ENCODE measurements around the gene LRIT2. TPM values are rescaled to one million over a fixed set of nuclear protein-coding genes. Genes with fewer than 3 reads are reported as not detected.
A peak's percentile ranks its signal among the peaks of the same experiment; 100 is the strongest.

LRIT2 gene
- total and polyA plus RNA-seq, 2 experiments from 2014 or later = not detected

DNA sequence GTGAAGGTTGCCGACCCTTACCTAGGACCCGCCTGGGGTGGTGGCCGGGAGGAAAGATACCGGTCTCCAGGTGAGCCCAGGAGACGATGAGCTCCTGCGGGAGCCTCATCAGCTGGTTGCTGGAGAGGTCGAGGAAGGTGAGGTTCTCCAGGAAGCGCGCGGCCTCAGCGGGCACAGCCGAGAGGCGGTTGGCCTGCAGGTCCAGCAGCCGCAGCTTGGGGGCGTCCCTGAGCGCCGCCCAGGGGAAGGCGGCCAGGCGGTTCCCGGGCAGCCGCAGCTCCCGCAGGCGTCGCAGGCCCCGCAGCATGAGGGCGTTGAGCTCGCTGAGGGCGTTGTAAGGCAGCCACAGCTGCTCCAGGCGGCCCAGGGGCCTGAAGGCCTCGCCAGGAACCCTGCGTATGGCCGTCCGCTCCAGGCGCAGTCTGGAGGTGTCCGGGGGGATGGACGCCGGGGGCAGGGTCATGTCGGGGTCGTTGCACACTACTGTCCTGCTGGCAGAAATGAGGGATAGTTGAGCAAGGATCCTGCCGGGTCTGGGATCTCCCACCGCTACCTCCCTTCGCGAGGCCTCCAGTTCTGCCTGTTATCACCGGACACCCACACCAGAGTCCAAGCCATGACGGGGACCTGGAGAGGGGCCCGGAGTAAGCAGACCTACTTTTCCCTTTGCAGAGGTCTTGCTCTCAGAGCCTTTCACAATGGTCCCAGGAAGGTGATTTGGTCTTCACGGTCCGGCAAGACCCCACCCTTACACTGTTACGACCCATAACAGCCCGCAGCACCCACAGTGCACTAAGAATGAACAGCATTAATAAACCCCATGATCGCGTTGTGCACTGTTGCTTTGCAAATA lies 12.1 kb upstream of the LRIT2 start:
- no peaks in the 10 kb centered on the region for H3F3A ChIP-seq (ENCODE audit: insufficient read depth)
- no peak overlapping the region for H3K27ac ChIP-seq
- no peaks in the 10 kb centered on the region for H3K4me1 ChIP-seq (ENCODE audit: insufficient read depth)
- peak; percentile 17 for DNase-seq
- 30 to 32% methylated on average over 48 to 50 of the region's 52 CpGs for WGBS, 2 experiments (ENCODE audit: low coverage in 1 of 2, low lambda C conversion rate in 2 of 2, missing lambda C conversion rate in 2 of 2)
- H2AFZ ChIP-seq = no peak overlapping the region
- no peaks in the 10 kb centered on the region for H4K20me1 ChIP-seq (ENCODE audit: insufficient read depth)
- no peaks in the 10 kb centered on the region for H3K9me2 ChIP-seq (ENCODE audit: insufficient read depth)
- no peaks in the 10 kb centered on the region for H3K79me2 ChIP-seq (ENCODE audit: insufficient read depth)
- H3K4me3 ChIP-seq = no peak overlapping the region
- H3K36me3 ChIP-seq (ENCODE audit: low read depth) = no peaks in the 10 kb centered on the region
- in situ Hi-C loops (cut with MboI) = no loop called here
- no peak overlapping the region for H3K9ac ChIP-seq
- no peak for TF ChIP-seq EZH2 (IDR thresholded peaks at IDR 0.05; ENCODE audit: insufficient read depth, poor library complexity, severe bottlenecking)
- TF ChIP-seq EZH2phosphoT487 (IDR thresholded peaks at IDR 0.05; ENCODE audit: insufficient read depth, low read depth) = no peak
- H3K4me2 ChIP-seq (ENCODE audit: unreplicated experiment) = no peak overlapping the region
- peaks cover 16% of the 10 kb centered on the region; the same call in 1 of the 2 replicates for H3K27me3 ChIP-seq (replicated peaks; ENCODE audit: insufficient read depth)
- no peaks in the 10 kb centered on the region for H3K9me3 ChIP-seq (ENCODE audit: low read depth)

GRCh38 chr10:84236807-84237198 lies 11.5 kb upstream of the LRIT2 start:
- H3K27ac ChIP-seq = no peak overlapping the region
- WGBS, 2 experiments (ENCODE audit: low coverage in 1 of 2, low lambda C conversion rate in 2 of 2, missing lambda C conversion rate in 2 of 2) = 72% methylated on average over 6 of the region's 6 CpGs
- no peaks in the 10 kb centered on the region for H4K20me1 ChIP-seq (ENCODE audit: insufficient read depth)
- H2AFZ ChIP-seq = no peak overlapping the region
- H3K9ac ChIP-seq = no peak overlapping the region
- H3K4me1 ChIP-seq (ENCODE audit: insufficient read depth) = no peaks in the 10 kb centered on the region
- no peak overlapping the region for H3K4me2 ChIP-seq (ENCODE audit: unreplicated experiment)
- H3F3A ChIP-seq (ENCODE audit: insufficient read depth) = no peaks in the 10 kb centered on the region
- H3K79me2 ChIP-seq (ENCODE audit: insufficient read depth) = no peaks in the 10 kb centered on the region
- H3K4me3 ChIP-seq = no peak overlapping the region
- TF ChIP-seq EZH2 (IDR thresholded peaks at IDR 0.05; ENCODE audit: insufficient read depth, poor library complexity, severe bottlenecking) (no peak), EZH2phosphoT487 (IDR thresholded peaks at IDR 0.05; ENCODE audit: insufficient read depth, low read depth) (no peak)
- DNase-seq = no peak
- H3K27me3 ChIP-seq (replicated peaks; ENCODE audit: insufficient read depth) = peaks cover 16% of the 10 kb centered on the region; the same call in 1 of the 2 replicates
- in situ Hi-C loops (cut with MboI) = no loop called here
- H3K9me2 ChIP-seq (ENCODE audit: insufficient read depth) = no peaks in the 10 kb centered on the region
- no peaks in the 10 kb centered on the region for H3K36me3 ChIP-seq (ENCODE audit: low read depth)
- H3K9me3 ChIP-seq (ENCODE audit: low read depth) = no peaks in the 10 kb centered on the region

DNA sequence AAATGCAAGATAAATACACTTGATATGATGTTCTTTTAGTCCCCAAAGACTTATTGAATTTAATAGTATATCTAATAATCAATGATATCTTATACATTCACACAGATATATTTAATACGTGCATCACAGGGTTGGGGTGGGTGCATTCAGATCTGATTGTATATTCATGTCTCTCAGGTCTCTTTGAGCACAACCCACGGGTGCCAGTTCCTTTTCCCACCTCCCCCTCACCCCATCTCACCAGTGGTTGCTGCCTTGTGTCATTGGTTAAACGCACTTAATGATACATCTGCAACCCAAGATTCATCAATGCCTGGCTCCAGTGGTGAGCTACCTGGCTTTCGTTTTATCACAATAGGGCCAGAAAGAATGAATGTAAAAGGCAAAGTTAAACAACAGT lies 9.8 kb upstream of the LRIT2 start:
- WGBS, 2 experiments (ENCODE audit: low coverage in 1 of 2, low lambda C conversion rate in 2 of 2, missing lambda C conversion rate in 2 of 2) = 39 to 44% methylated on average over 4 of the region's 4 CpGs
- H3K9me2 ChIP-seq (ENCODE audit: insufficient read depth) = no peaks in the 10 kb centered on the region
- H3K4me3 ChIP-seq = no peak overlapping the region
- no peak for DNase-seq
- no peaks in the 10 kb centered on the region for H3F3A ChIP-seq (ENCODE audit: insufficient read depth)
- in situ Hi-C loops (cut with MboI) = no loop called here
- H2AFZ ChIP-seq = no peak overlapping the region
- H3K36me3 ChIP-seq (ENCODE audit: low read depth) = no peaks in the 10 kb centered on the region
- no peak overlapping the region for H3K4me2 ChIP-seq (ENCODE audit: unreplicated experiment)
- peaks cover 16% of the 10 kb centered on the region; the same call in 1 of the 2 replicates for H3K27me3 ChIP-seq (replicated peaks; ENCODE audit: insufficient read depth)
- H3K79me2 ChIP-seq (ENCODE audit: insufficient read depth) = no peaks in the 10 kb centered on the region
- TF ChIP-seq EZH2 (IDR thresholded peaks at IDR 0.05; ENCODE audit: insufficient read depth, poor library complexity, severe bottlenecking) (no peak), EZH2phosphoT487 (IDR thresholded peaks at IDR 0.05; ENCODE audit: insufficient read depth, low read depth) (no peak)
- H4K20me1 ChIP-seq (ENCODE audit: insufficient read depth) = no peaks in the 10 kb centered on the region
- H3K27ac ChIP-seq = no peak overlapping the region
- H3K4me1 ChIP-seq (ENCODE audit: insufficient read depth) = no peaks in the 10 kb centered on the region
- H3K9me3 ChIP-seq (ENCODE audit: low read depth) = no peaks in the 10 kb centered on the region
- no peak overlapping the region for H3K9ac ChIP-seq

DNA sequence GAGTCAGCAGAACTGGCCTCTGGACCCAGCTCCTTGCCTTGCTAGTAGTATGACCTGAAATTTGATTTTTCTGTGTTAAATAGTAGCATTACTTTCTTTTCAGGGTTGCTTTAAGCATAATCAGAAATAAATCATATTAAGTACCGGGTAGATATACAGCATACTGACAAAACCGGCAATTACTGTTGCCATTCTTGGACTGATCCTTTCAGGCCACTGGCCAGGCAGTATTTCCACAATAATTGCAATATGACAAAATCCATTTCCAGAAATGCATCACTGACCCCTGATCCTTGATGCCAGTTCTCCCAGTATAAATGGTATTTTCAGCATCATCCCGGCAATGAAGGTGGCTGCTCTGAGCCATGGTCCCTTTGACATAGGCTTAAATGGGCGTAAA lies 9.1 kb upstream of the LRIT2 start:
- Histone ChIP-seq H3K27me3 (replicated peaks; ENCODE audit: insufficient read depth) (peaks cover 16% of the 10 kb centered on the region; the same call in 1 of the 2 replicates), H3K27ac (no peak overlapping the region), H3K4me2 (ENCODE audit: unreplicated experiment) (no peak overlapping the region), H3F3A (ENCODE audit: insufficient read depth) (no peaks in the 10 kb centered on the region), H3K79me2 (ENCODE audit: insufficient read depth) (no peaks in the 10 kb centered on the region), H2AFZ (no peak overlapping the region), H3K9me2 (ENCODE audit: insufficient read depth) (no peaks in the 10 kb centered on the region), H3K4me1 (ENCODE audit: insufficient read depth) (no peaks in the 10 kb centered on the region), H4K20me1 (ENCODE audit: insufficient read depth) (no peaks in the 10 kb centered on the region), H3K4me3 (no peak overlapping the region), H3K9me3 (ENCODE audit: low read depth) (no peaks in the 10 kb centered on the region), H3K36me3 (ENCODE audit: low read depth) (no peaks in the 10 kb centered on the region), H3K9ac (no peak overlapping the region)
- no peak for DNase-seq
- WGBS, 2 experiments (ENCODE audit: low coverage in 1 of 2, low lambda C conversion rate in 2 of 2, missing lambda C conversion rate in 2 of 2) = 57 to 64% methylated on average over 4 of the region's 4 CpGs
- no peak for TF ChIP-seq EZH2 (IDR thresholded peaks at IDR 0.05; ENCODE audit: insufficient read depth, poor library complexity, severe bottlenecking)
- TF ChIP-seq EZH2phosphoT487 (IDR thresholded peaks at IDR 0.05; ENCODE audit: insufficient read depth, low read depth) = no peak
- in situ Hi-C loops (cut with MboI) = no loop called here

All from GM23248 (cell line).